ENCODE measurements around the gene MYO3B. TPM values are rescaled to one million over a fixed set of nuclear protein-coding genes. Genes with fewer than 3 reads are reported as not detected.

MYO3B gene
- total and polyA plus RNA-seq, 2 experiments from 2014 or later = 0.11 TPM; not detected in 1

DNA sequence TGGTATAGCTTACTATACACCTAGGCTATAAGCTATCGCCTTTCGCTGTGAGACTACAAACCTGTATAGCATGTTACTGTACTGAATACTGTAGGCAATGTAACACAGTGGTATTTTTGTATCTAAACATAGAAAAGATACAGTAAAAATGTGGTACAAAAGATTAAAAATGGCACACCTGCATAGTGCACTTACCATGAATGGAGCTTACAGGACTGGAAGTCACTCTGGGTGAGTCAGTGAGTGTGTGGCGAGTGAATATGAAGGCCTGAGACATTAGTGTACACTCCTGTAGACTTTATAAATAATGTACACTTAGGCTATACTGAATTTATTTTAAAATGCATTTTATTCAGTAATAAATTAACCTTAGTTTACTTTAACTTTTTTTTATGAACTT lies 279.0 kb downstream of the MYO3B start:
- Histone ChIP-seq H4K20me1 (ENCODE audit: insufficient read depth) (no peaks in the 10 kb centered on the region), H3K79me2 (ENCODE audit: insufficient read depth) (no peaks in the 10 kb centered on the region), H3K4me3 (no peak overlapping the region), H3K4me1 (ENCODE audit: insufficient read depth) (no peaks in the 10 kb centered on the region), H3K9me2 (ENCODE audit: insufficient read depth) (no peaks in the 10 kb centered on the region), H3K4me2 (ENCODE audit: unreplicated experiment) (no peak overlapping the region), H3F3A (ENCODE audit: insufficient read depth) (no peaks in the 10 kb centered on the region), H3K27me3 (replicated peaks; ENCODE audit: insufficient read depth) (no peaks in the 10 kb centered on the region), H3K27ac (no peak overlapping the region), H3K9me3 (ENCODE audit: low read depth) (no peaks in the 10 kb centered on the region), H2AFZ (no peak overlapping the region), H3K36me3 (ENCODE audit: low read depth) (no peaks in the 10 kb centered on the region), H3K9ac (no peak overlapping the region)
- in situ Hi-C loops (cut with MboI) = no loop called here
- DNase-seq = no peak
- TF ChIP-seq EZH2phosphoT487 (IDR thresholded peaks at IDR 0.05; ENCODE audit: insufficient read depth, low read depth) = no peak
- no peak for TF ChIP-seq EZH2 (IDR thresholded peaks at IDR 0.05; ENCODE audit: insufficient read depth, poor library complexity, severe bottlenecking)
- WGBS, 2 experiments (ENCODE audit: low coverage in 1 of 2, low lambda C conversion rate in 2 of 2, missing lambda C conversion rate in 2 of 2) = 80 to 83% methylated on average over 3 of the region's 3 CpGs

DNA sequence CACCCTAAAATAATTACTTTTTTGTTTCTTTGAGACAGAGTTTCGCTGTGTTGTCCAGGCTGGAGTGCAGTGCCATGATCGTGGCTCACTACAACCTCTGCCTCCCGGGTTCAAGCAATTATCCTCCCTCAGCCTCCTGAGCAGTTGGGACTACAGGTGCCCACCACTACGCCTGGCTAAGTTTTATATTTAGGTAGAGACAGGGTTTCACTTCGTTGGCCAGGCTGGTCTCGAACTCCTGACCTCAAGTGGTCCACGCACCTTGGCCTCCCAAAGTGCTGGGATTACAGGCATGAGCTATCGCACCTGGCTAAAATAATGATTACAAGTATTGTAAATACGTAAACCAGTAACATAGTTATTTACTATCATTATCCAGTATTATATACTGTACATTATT lies 279.8 kb downstream of the MYO3B start:
- H3K79me2 ChIP-seq (ENCODE audit: insufficient read depth) = no peaks in the 10 kb centered on the region
- H3K9ac ChIP-seq = no peak overlapping the region
- in situ Hi-C loops (cut with MboI) = no loop called here
- no peaks in the 10 kb centered on the region for H3K27me3 ChIP-seq (replicated peaks; ENCODE audit: insufficient read depth)
- 73 to 75% methylated on average over 9 of the region's 9 CpGs for WGBS, 2 experiments (ENCODE audit: low coverage in 1 of 2, low lambda C conversion rate in 2 of 2, missing lambda C conversion rate in 2 of 2)
- H2AFZ ChIP-seq = no peak overlapping the region
- no peaks in the 10 kb centered on the region for H4K20me1 ChIP-seq (ENCODE audit: insufficient read depth)
- H3K4me2 ChIP-seq (ENCODE audit: unreplicated experiment) = no peak overlapping the region
- H3K4me1 ChIP-seq (ENCODE audit: insufficient read depth) = no peaks in the 10 kb centered on the region
- DNase-seq = no peak
- no peaks in the 10 kb centered on the region for H3K9me2 ChIP-seq (ENCODE audit: insufficient read depth)
- H3K4me3 ChIP-seq = no peak overlapping the region
- no peaks in the 10 kb centered on the region for H3F3A ChIP-seq (ENCODE audit: insufficient read depth)
- TF ChIP-seq EZH2 (IDR thresholded peaks at IDR 0.05; ENCODE audit: insufficient read depth, poor library complexity, severe bottlenecking) (no peak), EZH2phosphoT487 (IDR thresholded peaks at IDR 0.05; ENCODE audit: insufficient read depth, low read depth) (no peak)
- H3K27ac ChIP-seq = no peak overlapping the region
- H3K9me3 ChIP-seq (ENCODE audit: low read depth) = no peaks in the 10 kb centered on the region
- H3K36me3 ChIP-seq (ENCODE audit: low read depth) = no peaks in the 10 kb centered on the region

DNA sequence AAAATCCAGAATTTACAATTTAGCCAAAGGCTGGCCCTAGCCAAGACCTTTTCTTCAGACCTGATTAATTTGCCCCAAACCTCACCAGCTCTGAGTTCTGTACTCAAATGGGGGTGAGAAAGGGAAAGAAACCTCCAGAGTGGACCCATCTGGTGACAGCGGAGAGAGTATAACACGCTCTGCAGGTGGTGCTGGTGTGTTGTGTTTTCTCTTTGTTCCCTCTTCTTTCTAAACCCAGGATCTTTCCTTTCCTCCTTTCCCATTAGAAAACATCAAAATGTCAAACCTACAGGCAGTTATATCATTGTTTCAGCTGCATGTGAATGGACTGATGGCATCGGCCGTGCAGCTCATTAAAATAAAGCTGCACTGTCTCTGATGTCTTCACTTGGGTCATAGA lies 283.9 kb downstream of the MYO3B start:
- no peak overlapping the region for H3K9ac ChIP-seq
- 88 to 91% methylated on average over 4 of the region's 4 CpGs for WGBS, 2 experiments (ENCODE audit: low coverage in 1 of 2, low lambda C conversion rate in 2 of 2, missing lambda C conversion rate in 2 of 2)
- no peaks in the 10 kb centered on the region for H3K9me3 ChIP-seq (ENCODE audit: low read depth)
- H2AFZ ChIP-seq = no peak overlapping the region
- no peaks in the 10 kb centered on the region for H3K4me1 ChIP-seq (ENCODE audit: insufficient read depth)
- no peak overlapping the region for H3K4me3 ChIP-seq
- no peaks in the 10 kb centered on the region for H3K36me3 ChIP-seq (ENCODE audit: low read depth)
- no peaks in the 10 kb centered on the region for H3K27me3 ChIP-seq (replicated peaks; ENCODE audit: insufficient read depth)
- no peak for DNase-seq
- in situ Hi-C loops (cut with MboI) = no loop called here
- H3K79me2 ChIP-seq (ENCODE audit: insufficient read depth) = no peaks in the 10 kb centered on the region
- H3K27ac ChIP-seq = no peak overlapping the region
- TF ChIP-seq EZH2phosphoT487 (IDR thresholded peaks at IDR 0.05; ENCODE audit: insufficient read depth, low read depth) = no peak
- no peak for TF ChIP-seq EZH2 (IDR thresholded peaks at IDR 0.05; ENCODE audit: insufficient read depth, poor library complexity, severe bottlenecking)
- H3F3A ChIP-seq (ENCODE audit: insufficient read depth) = no peaks in the 10 kb centered on the region
- no peaks in the 10 kb centered on the region for H4K20me1 ChIP-seq (ENCODE audit: insufficient read depth)
- no peak overlapping the region for H3K4me2 ChIP-seq (ENCODE audit: unreplicated experiment)
- no peaks in the 10 kb centered on the region for H3K9me2 ChIP-seq (ENCODE audit: insufficient read depth)

DNA sequence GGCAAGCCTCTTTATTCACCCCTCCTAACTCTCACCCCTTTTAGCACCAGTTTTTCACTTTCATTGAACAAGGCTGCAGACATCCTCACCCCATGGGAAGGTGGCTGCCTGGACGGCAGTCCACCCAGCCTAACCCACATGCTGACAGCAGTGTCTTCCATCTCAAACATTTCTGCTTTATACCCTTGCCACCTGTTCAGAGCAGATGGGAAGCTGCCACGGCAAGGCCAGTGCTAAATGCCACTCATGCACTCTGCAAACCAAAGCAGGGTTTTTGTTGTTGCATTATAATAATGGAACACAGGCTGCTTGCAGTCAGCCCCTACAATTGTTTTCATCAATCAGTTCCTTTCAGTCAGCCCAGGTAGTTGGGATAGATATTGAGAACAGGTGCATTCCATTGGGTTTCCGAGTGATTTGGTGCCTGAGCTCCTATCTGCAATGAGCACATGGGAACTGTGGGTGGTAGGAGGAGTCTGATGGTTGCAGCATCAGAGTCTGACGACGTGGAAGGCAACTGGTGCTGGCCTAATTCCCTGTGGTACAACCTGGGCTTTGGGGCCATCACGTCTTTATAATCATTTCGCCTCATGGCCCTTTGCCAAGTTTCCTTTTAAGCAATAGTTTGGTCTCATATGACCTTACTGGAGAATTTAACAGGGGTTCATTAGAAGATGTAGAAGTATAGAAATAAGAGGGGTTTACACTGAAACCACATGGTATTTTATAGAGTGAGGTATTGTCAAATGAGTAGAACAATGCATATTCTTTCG lies 284.7 kb downstream of the MYO3B start:
- in situ Hi-C loops (cut with MboI) = no loop called here
- TF ChIP-seq EZH2phosphoT487 (IDR thresholded peaks at IDR 0.05; ENCODE audit: insufficient read depth, low read depth) (no peak), EZH2 (IDR thresholded peaks at IDR 0.05; ENCODE audit: insufficient read depth, poor library complexity, severe bottlenecking) (no peak)
- Histone ChIP-seq H3K27me3 (replicated peaks; ENCODE audit: insufficient read depth) (no peaks in the 10 kb centered on the region), H3K4me2 (ENCODE audit: unreplicated experiment) (no peak overlapping the region), H3K36me3 (ENCODE audit: low read depth) (no peaks in the 10 kb centered on the region), H3K9me2 (ENCODE audit: insufficient read depth) (no peaks in the 10 kb centered on the region), H3K27ac (no peak overlapping the region), H3K9me3 (ENCODE audit: low read depth) (no peaks in the 10 kb centered on the region), H3K9ac (no peak overlapping the region), H2AFZ (no peak overlapping the region), H3K4me3 (no peak overlapping the region), H3K79me2 (ENCODE audit: insufficient read depth) (no peaks in the 10 kb centered on the region), H3K4me1 (ENCODE audit: insufficient read depth) (no peaks in the 10 kb centered on the region), H4K20me1 (ENCODE audit: insufficient read depth) (no peaks in the 10 kb centered on the region), H3F3A (ENCODE audit: insufficient read depth) (no peaks in the 10 kb centered on the region)
- DNase-seq = no peak
- 37 to 42% methylated on average over 8 of the region's 8 CpGs for WGBS, 2 experiments (ENCODE audit: low coverage in 1 of 2, low lambda C conversion rate in 2 of 2, missing lambda C conversion rate in 2 of 2)

All from GM23248 (cell line).